LNCaP clone FGC (cell line): Measurements from ENCODE around the gene CYP21A2.
"Not testable (repeated sequence)": the region's sequence is repeated elsewhere in the genome, so short reads cannot be mapped to it uniquely, and the experiment has no call there.

Experiments used
- DNase-seq: peaks from one replicate; pipeline ENCODE4 v3.0.0-alpha.2; 2011; ENCODE audit warnings: low read depth
- H3K4me3 ChIP-seq: 2 replicates; pipeline ENCODE4 v1.5.1; 2011; ENCODE audit warnings: mild to moderate bottlenecking, low read depth, low read length, control low read depth

Gene CYP21A2

GRCh38 chr6:32022100-32022499 lies 16.1 kb upstream of the CYP21A2 start:
- not testable (repeated sequence) for H3K4me3 ChIP-seq, DNase-seq

GRCh38 chr6:32028631-32029030 lies 9.6 kb upstream of the CYP21A2 start:
- not testable (repeated sequence) for H3K4me3 ChIP-seq, DNase-seq

- not testable (repeated sequence) for H3K4me3 ChIP-seq, DNase-seq
These were observed 8.7 kb upstream of the CYP21A2 start for GRCh38 chr6:32029553-32029952.

- not testable (repeated sequence) for DNase-seq, H3K4me3 ChIP-seq
These were observed 2.8 kb upstream of the CYP21A2 start for GRCh38 chr6:32035283-32036013.

GRCh38 chr6:32037136-32037535 lies 1.1 kb upstream of the CYP21A2 start:
- H3K4me3 ChIP-seq, DNase-seq: not testable (repeated sequence)

GRCh38 chr6:32038878-32039277 lies 663 bp downstream of the CYP21A2 start:
- not testable (repeated sequence) for H3K4me3 ChIP-seq, DNase-seq

- DNase-seq, H3K4me3 ChIP-seq: not testable (repeated sequence)
These were observed 1.4 kb downstream of the CYP21A2 start for GRCh38 chr6:32039321-32040274.

- not testable (repeated sequence) for H3K4me3 ChIP-seq, DNase-seq
These were observed 2.3 kb downstream of the CYP21A2 start for GRCh38 chr6:32040299-32041049.

- not testable (repeated sequence) for DNase-seq
These were observed 2.8 kb downstream of the CYP21A2 start for GRCh38 chr6:32041050-32041321.

GRCh38 chr6:32041385-32041784 lies 3.2 kb downstream of the CYP21A2 start:
- not testable (repeated sequence) for H3K4me3 ChIP-seq, DNase-seq

More at GRCh38 chr6:32041050-32041321, 2.8 kb downstream of the CYP21A2 start:
- not testable (repeated sequence) for H3K4me3 ChIP-seq

- not testable (repeated sequence) for DNase-seq, H3K4me3 ChIP-seq
These were observed 4.1 kb downstream of the CYP21A2 start for GRCh38 chr6:32042276-32042675.

GRCh38 chr6:32043589-32044380 lies 5.6 kb downstream of the CYP21A2 start:
- not testable (repeated sequence) for DNase-seq, H3K4me3 ChIP-seq

GRCh38 chr6:32044916-32045315 lies 6.7 kb downstream of the CYP21A2 start:
- not testable (repeated sequence) for DNase-seq

More at GRCh38 chr6:32044916-32045315, 6.7 kb downstream of the CYP21A2 start:
- H3K4me3 ChIP-seq = not testable (repeated sequence)
